ENCODE results near the gene BCDIN3D. TPM values are rescaled to one million over a fixed set of nuclear protein-coding genes. Genes with fewer than 3 reads are reported as not detected.

Gene BCDIN3D
- total and polyA plus RNA-seq, 9 of the 15 experiments (the other 6 are each of a cell fraction or from before 2014, with no cell fraction given) = 3.7 to 6.9 (median 5.6) TPM

GRCh38 chr12:49838973-49839633 is 3.8 kb downstream of the BCDIN3D start (continued):
- no peak for TF ChIP-seq USF2 (CRISPR knock-in tag; IDR thresholded peaks at IDR 0.05)
- TF ChIP-seq CHD4 (IDR thresholded peaks at IDR 0.05; ENCODE audit: insufficient read depth, insufficient replicate concordance, low read depth, low read length, poor library complexity, severe bottlenecking) = no peak
- no peak for TF ChIP-seq POLR2H (tag; IDR thresholded peaks at IDR 0.05; ENCODE audit: low read depth)
- TF ChIP-seq DLX4 (CRISPR knock-in tag; IDR thresholded peaks at IDR 0.05) = no peak
- TF ChIP-seq CEBPB (tag; IDR thresholded peaks at IDR 0.05) = peak; percentile 75
- TF ChIP-seq OTX1 (CRISPR knock-in tag; IDR thresholded peaks at IDR 0.05) = no peak
- TF ChIP-seq NCOR1 (IDR thresholded peaks at IDR 0.05) = no peak
- no peak for TF ChIP-seq ZNF277 (CRISPR knock-in tag; IDR thresholded peaks at IDR 0.05; ENCODE audit: borderline replicate concordance)
- peak; percentile 77; the same call in 1 of the 2 replicates for TF ChIP-seq REST (IDR thresholded peaks at IDR 0.05; ENCODE audit: borderline replicate concordance)
- TF ChIP-seq REST (CRISPR knock-in tag; IDR thresholded peaks at IDR 0.05; ENCODE audit: low read depth) = no peak
- TF ChIP-seq ZBTB7A (IDR thresholded peaks at IDR 0.05; ENCODE audit: borderline replicate concordance, control insufficient read depth, low read depth, low read length) = no peak
- TF ChIP-seq ATF7 (IDR thresholded peaks at IDR 0.05) = no peak
- TF ChIP-seq SAP30 (IDR thresholded peaks at IDR 0.05; ENCODE audit: borderline replicate concordance, insufficient read depth, low read depth, low read length, poor library complexity, severe bottlenecking) = no peak
- TF ChIP-seq ZBTB12 (CRISPR knock-in tag; IDR thresholded peaks at IDR 0.05) = no peak
- TF ChIP-seq ZNF699 (CRISPR knock-in tag; IDR thresholded peaks at IDR 0.05; ENCODE audit: insufficient replicate concordance) = no peak
